BLaER1 treated with 17β-estradiol and CSF1 and Interleukin-3, amounts not matched to agents 10 nM and 100 nM (cell line): ENCODE data around the gene S100A8.
A peak's percentile ranks its signal among the peaks of the same experiment; 100 is the strongest.

ENCODE experiments used
- H3K27ac ChIP-seq, 11 experiments: shearing (Covaris generic); formaldehyde crosslinking; 2 replicates each; pipeline ENCODE4 v1.8.1; 2022
- H3K27me3 ChIP-seq, 11 experiments: shearing (Covaris generic); formaldehyde crosslinking; 2 replicates each; pipeline ENCODE4 v1.8.1; 2022
- H3K36me3 ChIP-seq, 11 experiments: shearing (Covaris generic); formaldehyde crosslinking; 2 replicates each; pipeline ENCODE4 v1.8.1; 2022
- H3K4me1 ChIP-seq, 10 experiments: shearing (Covaris generic); formaldehyde crosslinking; 2 replicates each; pipeline ENCODE4 v1.8.1; 2022
- H3K4me2 ChIP-seq, 11 experiments: shearing (Covaris generic); formaldehyde crosslinking; 2 replicates each; pipeline ENCODE4 v1.8.1; 2022
- H3K4me3 ChIP-seq, 10 experiments: shearing (Covaris generic); formaldehyde crosslinking; 2 replicates each; pipeline ENCODE4 v1.8.1; 2022
- H3K9ac ChIP-seq, 11 experiments: shearing (Covaris generic); formaldehyde crosslinking; 2 replicates each; pipeline ENCODE4 v1.8.1; 2022
- H3K9me3 ChIP-seq, 11 experiments: shearing (Covaris generic); formaldehyde crosslinking; replicated peaks in 1 of 11; 2 replicates each; pipeline ENCODE4 v1.8.1; 2022
- H4K20me1 ChIP-seq, 11 experiments: shearing (Covaris generic); formaldehyde crosslinking; 2 replicates each; pipeline ENCODE4 v1.8.1; 2022
- Cebpa-rat ChIP-seq, 11 experiments: shearing (Covaris generic); IDR thresholded peaks; 2 replicates each; pipeline ENCODE4 v1.8.1; 2022

S100A8 gene

DNA sequence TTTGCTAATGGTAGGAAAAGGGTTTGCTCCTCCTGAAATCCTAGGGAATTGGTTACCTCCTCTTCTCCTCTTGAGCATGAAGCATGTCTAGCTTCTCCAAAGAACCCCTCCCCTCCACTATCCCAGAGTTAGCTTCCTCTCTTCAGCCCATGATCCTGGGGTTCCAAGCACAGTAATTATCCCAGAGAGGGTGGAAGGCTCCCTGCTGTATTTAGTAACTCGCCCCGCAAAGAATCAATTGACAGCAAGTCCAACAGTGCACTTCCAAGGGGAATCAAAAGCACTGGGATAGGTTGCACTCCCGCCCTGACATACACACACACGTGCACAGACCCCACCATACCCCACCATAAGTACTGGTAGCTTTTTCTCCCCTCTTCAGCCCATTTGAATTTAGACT lies 3.1 kb downstream of the S100A8 start:
- H3K9ac ChIP-seq = peak overlapping the region in 7 of 11 experiments; percentile 68 to 89 (median 87); a peak in 14 of 22 replicates

GRCh38 chr1:153387001-153387400 lies 3.9 kb downstream of the S100A8 start:
- Histone ChIP-seq H3K9ac (peak overlapping the region in 10 of 11 experiments; percentile 54 to 89 (median 81); a peak in 18 of 22 replicates), H3K36me3 (peaks cover 0 to 3% (median 0%) of the 10 kb centered on the region in 11 experiments; a peak in 1 of 22 replicates), H3K27me3 (no peaks in the 10 kb centered on the region), H3K4me1 (peaks cover 15 to 94% (median 74%) of the 10 kb centered on the region in 10 experiments), H3K4me2 (peak overlapping the region; percentile 36 to 95 (median 84)), H3K4me3 (no peak overlapping the region), H3K9me3 (peaks cover 10 to 17% (median 13%) of the 10 kb centered on the region in 11 experiments; a peak in 18 of 22 replicates), H3K27ac (peak overlapping the region; percentile 63 to 99 (median 98)), H4K20me1 (no peaks in the 10 kb centered on the region)
- TF ChIP-seq Cebpa-rat (IDR thresholded peaks at IDR 0.05) = no peak

More for the DNA sequence above, 3.1 kb downstream of the S100A8 start:
- Histone ChIP-seq H3K4me1 (peaks cover 15 to 100% (median 80%) of the 10 kb centered on the region in 10 experiments), H3K9me3 (peaks cover 2 to 9% (median 5%) of the 10 kb centered on the region in 11 experiments; a peak in 16 of 22 replicates), H3K27me3 (no peaks in the 10 kb centered on the region), H3K4me3 (0 out of 20 replicates have a peak overlapping the region, but pooled peaks of 1 of the 10 experiments have one; percentile 5), H4K20me1 (no peaks in the 10 kb centered on the region), H3K36me3 (no peaks in the 10 kb centered on the region; a peak in 1 of 22 replicates), H3K4me2 (peak overlapping the region in 8 of 11 experiments; percentile 80 to 95 (median 85); a peak in 15 of 22 replicates), H3K27ac (peak overlapping the region; percentile 63 to 99 (median 98); a peak in 20 of 22 replicates)
- TF ChIP-seq Cebpa-rat (IDR thresholded peaks at IDR 0.05) = no peak

DNA sequence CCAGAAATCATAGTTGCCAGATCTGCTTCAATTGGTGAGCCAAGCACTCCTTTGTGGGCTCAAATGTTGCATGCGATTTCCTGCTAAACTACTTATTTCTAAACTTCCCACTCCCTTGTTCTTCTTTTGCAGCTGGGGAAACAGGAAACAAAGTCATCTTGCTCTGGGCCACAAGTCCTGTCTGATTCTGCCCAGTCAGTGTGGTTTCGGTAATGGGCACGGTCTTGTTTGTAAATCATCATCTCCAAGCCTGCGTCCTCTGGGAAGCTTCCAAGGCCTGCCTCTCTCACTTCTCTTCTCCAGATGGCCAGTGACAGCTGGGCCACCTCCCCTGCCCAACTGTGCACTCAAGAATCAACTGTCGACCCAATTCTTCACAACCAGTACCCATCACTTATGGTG lies 4.4 kb downstream of the S100A8 start:
- peak; percentile 83 to 99 (median 96) for TF ChIP-seq Cebpa-rat (IDR thresholded peaks at IDR 0.05)
- Histone ChIP-seq H3K9me3 (peaks cover 12 to 22% (median 18%) of the 10 kb centered on the region in 11 experiments; a peak in 21 of 22 replicates), H3K36me3 (peaks cover 0 to 5% (median 0%) of the 10 kb centered on the region in 11 experiments; a peak in 1 of 22 replicates), H3K9ac (peak overlapping the region; percentile 4 to 89 (median 84); a peak in 18 of 22 replicates), H3K4me3 (0 out of 20 replicates have a peak overlapping the region, but pooled peaks of 2 of the 10 experiments have one; percentile 6 to 25), H3K4me1 (peaks cover 15 to 89% (median 69%) of the 10 kb centered on the region in 10 experiments), H3K4me2 (peak overlapping the region; percentile 36 to 95 (median 84)), H4K20me1 (no peaks in the 10 kb centered on the region), H3K27me3 (no peaks in the 10 kb centered on the region), H3K27ac (peak overlapping the region; percentile 63 to 99 (median 98))

GRCh38 chr1:153384958-153385580 lies 5.8 kb downstream of the S100A8 start:
- H3K9ac ChIP-seq = peak overlapping the region in 8 of 11 experiments; percentile 78 to 89 (median 86); a peak in 13 of 22 replicates
- peak overlapping the region; percentile 63 to 99 (median 98) for H3K27ac ChIP-seq
- H4K20me1 ChIP-seq = no peaks in the 10 kb centered on the region
- H3K4me1 ChIP-seq = peaks cover 15 to 77% (median 55%) of the 10 kb centered on the region in 10 experiments
- peaks cover 0 to 13% (median 0%) of the 10 kb centered on the region in 11 experiments; a peak in 1 of 22 replicates for H3K36me3 ChIP-seq
- no peak for TF ChIP-seq Cebpa-rat (IDR thresholded peaks at IDR 0.05)
- H3K27me3 ChIP-seq = no peaks in the 10 kb centered on the region
- H3K4me2 ChIP-seq = peak overlapping the region in 8 of 11 experiments; percentile 80 to 95 (median 85); a peak in 16 of 22 replicates
- H3K9me3 ChIP-seq = peaks cover 21 to 37% (median 31%) of the 10 kb centered on the region in 11 experiments
- 0 out of 20 replicates have a peak overlapping the region, but pooled peaks of 1 of the 10 experiments have one; percentile 12 for H3K4me3 ChIP-seq

DNA sequence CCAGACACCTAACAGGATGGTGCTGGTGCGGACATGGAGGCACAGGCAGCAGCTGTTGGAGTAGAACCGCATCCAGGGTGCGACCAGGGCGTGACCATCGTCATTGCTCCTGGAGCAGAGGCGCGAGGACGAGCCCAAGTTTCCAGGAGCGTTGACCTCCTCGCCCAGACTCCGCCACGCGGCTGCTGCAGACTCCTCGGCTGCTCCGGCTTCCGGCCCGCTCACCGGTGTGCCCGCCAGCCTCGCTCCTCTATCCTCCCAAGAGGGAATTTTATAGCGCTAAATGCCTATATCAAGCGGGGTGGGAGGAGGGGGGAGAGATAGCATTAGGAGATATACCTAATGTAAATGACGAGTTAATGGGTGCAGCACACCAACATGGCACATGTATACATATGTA lies 10.2 kb downstream of the S100A8 start:
- Histone ChIP-seq H4K20me1 (no peaks in the 10 kb centered on the region), H3K4me1 (peaks cover 1 to 77% (median 51%) of the 10 kb centered on the region in 10 experiments; a peak in 19 of 20 replicates), H3K27ac (peak overlapping the region in 4 of 11 experiments; percentile 16 to 95 (median 92); a peak in 6 of 22 replicates), H3K27me3 (no peaks in the 10 kb centered on the region), H3K9me3 (peaks cover 25 to 42% (median 32%) of the 10 kb centered on the region in 11 experiments), H3K9ac (no peak overlapping the region), H3K36me3 (peaks cover 0 to 13% (median 0%) of the 10 kb centered on the region in 11 experiments; a peak in 1 of 22 replicates), H3K4me2 (no peak overlapping the region), H3K4me3 (no peak overlapping the region)
- no peak for TF ChIP-seq Cebpa-rat (IDR thresholded peaks at IDR 0.05)

DNA sequence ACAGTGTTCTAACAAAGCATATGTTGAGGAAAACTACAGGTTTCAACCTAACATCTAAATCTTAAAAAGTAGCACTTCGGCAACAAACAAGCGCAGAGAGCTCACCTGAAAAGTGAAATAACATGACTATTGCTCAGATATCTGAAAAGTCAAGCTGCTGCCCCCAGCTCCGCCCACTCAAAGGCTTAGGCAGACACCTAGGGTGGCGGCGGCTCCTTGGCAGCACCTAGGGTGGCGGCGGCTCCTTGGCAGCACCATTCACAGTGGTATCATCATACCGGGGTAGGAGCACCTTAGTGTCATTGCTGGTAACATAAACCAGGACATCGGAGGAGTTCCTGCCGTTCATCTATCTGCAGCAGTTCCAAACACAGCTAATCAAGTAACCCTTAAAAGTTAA lies 11.3 kb downstream of the S100A8 start:
- no peak overlapping the region for H3K4me3 ChIP-seq

DNA sequence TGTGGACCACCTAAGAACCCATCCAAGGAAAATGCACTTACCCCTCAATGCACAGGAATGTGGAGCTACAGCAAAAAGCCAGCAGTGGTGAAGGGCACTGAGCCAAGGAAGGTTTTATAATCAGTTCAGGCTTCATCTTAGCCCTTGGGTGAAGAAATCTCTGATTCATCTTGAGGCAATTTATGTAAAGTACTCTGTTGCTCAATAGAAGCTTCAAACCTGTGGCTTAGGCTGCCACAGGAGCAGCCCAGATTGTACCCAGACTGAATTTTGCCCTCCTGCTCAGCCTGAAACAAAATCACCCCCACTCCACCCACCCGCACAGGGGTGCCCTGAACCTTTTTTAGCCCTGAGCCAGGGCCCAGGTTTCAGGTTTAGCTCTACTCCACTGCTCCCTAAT lies 15.4 kb downstream of the S100A8 start, which contains the start of gene S100A12:
Gene S100A12, minus strand, starts transcription at position 111 of the 400 bp plus-strand sequence. CDS start 1,029 bp downstream, outside the sequence.
- Histone ChIP-seq H3K27ac (peak within 1 kb of the TSS in 10 of 11 experiments; percentile 9 to 95 (median 80); a peak in 18 of 22 replicates), H3K9ac (peak within 1 kb of the TSS in 8 of 11 experiments; percentile 30 to 82 (median 72); a peak in 14 of 22 replicates), H3K4me1 (peaks cover 0 to 98% (median 57%) of the 10 kb centered on the region in 10 experiments; a peak in 13 of 20 replicates), H3K4me3 (peak within 1 kb of the TSS in 3 of 10 experiments; percentile 2 to 50 (median 43); a peak in 4 of 20 replicates), H4K20me1 (no peaks in the 10 kb centered on the region), H3K36me3 (peaks cover 0 to 6% (median 0%) of the 10 kb centered on the region in 11 experiments; a peak in 2 of 22 replicates), H3K4me2 (peak within 1 kb of the TSS in 8 of 11 experiments; percentile 6 to 88 (median 78); a peak in 15 of 22 replicates), H3K27me3 (no peaks in the 10 kb centered on the region), H3K9me3 (peaks cover 3 to 19% (median 7%) of the 10 kb centered on the region in 11 experiments)
- peak in 10 of 11 experiments; percentile 7 to 98 (median 87); a peak in 18 of 22 replicates for TF ChIP-seq Cebpa-rat (IDR thresholded peaks at IDR 0.05)

More for the DNA sequence above, 11.3 kb downstream of the S100A8 start:
- no peak for TF ChIP-seq Cebpa-rat (IDR thresholded peaks at IDR 0.05)
- H3K4me2 ChIP-seq = peak overlapping the region in 4 of 11 experiments; percentile 76 to 88 (median 88); a peak in 8 of 22 replicates
- H3K9me3 ChIP-seq = peaks cover 25 to 42% (median 32%) of the 10 kb centered on the region in 11 experiments
- peak overlapping the region in 5 of 11 experiments; percentile 86 to 95 (median 90); a peak in 10 of 22 replicates for H3K27ac ChIP-seq
- H3K27me3 ChIP-seq = no peaks in the 10 kb centered on the region
- peaks cover 0 to 13% (median 0%) of the 10 kb centered on the region in 11 experiments; a peak in 1 of 22 replicates for H3K36me3 ChIP-seq
- peaks cover 0 to 77% (median 51%) of the 10 kb centered on the region in 10 experiments; a peak in 13 of 20 replicates for H3K4me1 ChIP-seq
- H3K9ac ChIP-seq = 0 out of 22 replicates have a peak overlapping the region, but pooled peaks of 1 of the 11 experiments have one; percentile 11
- no peaks in the 10 kb centered on the region for H4K20me1 ChIP-seq

DNA sequence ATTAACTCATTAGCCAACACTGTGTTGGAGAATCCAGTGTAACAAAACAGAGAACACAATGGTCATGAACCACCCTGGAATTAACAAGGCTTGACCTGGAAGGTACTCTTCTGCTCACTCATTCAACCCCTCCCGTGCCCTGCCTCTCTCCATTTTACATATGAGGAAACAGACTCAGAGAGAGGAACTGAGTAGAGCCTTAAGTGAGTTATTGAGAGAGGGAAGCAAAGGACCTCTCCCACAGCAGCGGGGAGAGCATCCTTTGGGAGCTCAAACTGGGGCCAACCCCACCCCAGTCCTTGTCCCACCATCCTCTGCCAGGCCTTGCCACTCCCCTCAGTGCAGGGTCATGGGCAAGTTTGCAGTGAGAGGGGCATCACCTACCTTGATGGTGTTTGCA lies 16.8 kb downstream of the S100A8 start:
- Histone ChIP-seq H3K27ac (peak overlapping the region in 9 of 11 experiments; percentile 44 to 95 (median 86); a peak in 16 of 22 replicates), H3K4me1 (peaks cover 0 to 99% (median 60%) of the 10 kb centered on the region in 10 experiments; a peak in 13 of 20 replicates), H3K9ac (peak overlapping the region in 5 of 11 experiments; percentile 72 to 82 (median 75); a peak in 9 of 22 replicates), H3K4me3 (peak overlapping the region in 2 of 10 experiments; percentile 43 to 50; a peak in 4 of 20 replicates), H3K9me3 (peaks cover 0 to 8% (median 0%) of the 10 kb centered on the region in 11 experiments; a peak in 1 of 22 replicates), H3K4me2 (peak overlapping the region in 7 of 11 experiments; percentile 36 to 88 (median 79); a peak in 13 of 22 replicates), H4K20me1 (no peaks in the 10 kb centered on the region), H3K27me3 (no peaks in the 10 kb centered on the region), H3K36me3 (peaks cover 0 to 6% (median 0%) of the 10 kb centered on the region in 11 experiments; a peak in 1 of 22 replicates)
- TF ChIP-seq Cebpa-rat (IDR thresholded peaks at IDR 0.05) = no peak
